ENCODE data around the gene ROBO2.

- no peak for TF ChIP-seq CTCF (IDR thresholded peaks at IDR 0.05)
- no peak for TF ChIP-seq POLR2A (IDR thresholded peaks at IDR 0.05)
These were observed 41.3 kb upstream of the ROBO2 start for GRCh38 chr3:76998555-76998954.

All from lower leg skin (tissue), 3 donors.